GM19324 (cell line): ENCODE data around the gene SLC35B2.
A peak's percentile ranks its signal among the peaks of the same experiment; 100 is the strongest.

Experiments used
- ATAC-seq: cut with Tn5 transposase; IDR thresholded peaks from one replicate; pipeline ENCODE4 v1.9.1; 2021; ENCODE audit warnings: mild to moderate bottlenecking, moderate library complexity; ENCODE audit not compliant: unreplicated experiment, low FRiP score

Gene SLC35B2

GRCh38 chr6:44269178-44269920 lies 12.0 kb upstream of the SLC35B2 start:
- ATAC-seq: no peak

DNA sequence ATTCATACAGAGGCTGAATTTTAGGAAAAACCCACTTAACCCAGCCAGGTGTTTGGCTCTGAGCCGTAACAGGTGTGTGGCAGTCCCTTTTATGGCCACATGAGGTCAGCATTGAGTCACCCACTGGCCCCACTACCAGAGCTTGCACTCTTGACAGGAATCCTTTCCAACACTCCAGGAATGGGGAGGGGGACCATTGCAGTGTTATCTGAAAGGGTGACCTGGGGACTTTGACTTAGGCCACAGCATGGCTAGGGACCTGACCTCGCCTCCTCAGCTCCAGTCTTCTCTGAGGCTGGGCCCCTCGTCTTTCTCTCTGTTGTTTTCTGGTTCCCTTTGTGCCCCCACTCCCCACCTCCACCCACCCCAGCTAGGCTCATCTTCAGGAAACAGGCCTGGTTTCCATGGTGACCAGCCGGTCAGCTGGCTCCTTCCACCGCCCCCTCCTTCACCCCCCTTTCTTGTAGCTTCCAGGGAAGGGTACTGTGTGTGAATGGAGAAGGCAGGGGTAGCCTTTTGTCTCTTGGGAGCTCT lies 10.8 kb upstream of the SLC35B2 start:
- ATAC-seq: no peak

- no peak for ATAC-seq
These were observed 9.9 kb upstream of the SLC35B2 start for GRCh38 chr6:44267252-44267651.

DNA sequence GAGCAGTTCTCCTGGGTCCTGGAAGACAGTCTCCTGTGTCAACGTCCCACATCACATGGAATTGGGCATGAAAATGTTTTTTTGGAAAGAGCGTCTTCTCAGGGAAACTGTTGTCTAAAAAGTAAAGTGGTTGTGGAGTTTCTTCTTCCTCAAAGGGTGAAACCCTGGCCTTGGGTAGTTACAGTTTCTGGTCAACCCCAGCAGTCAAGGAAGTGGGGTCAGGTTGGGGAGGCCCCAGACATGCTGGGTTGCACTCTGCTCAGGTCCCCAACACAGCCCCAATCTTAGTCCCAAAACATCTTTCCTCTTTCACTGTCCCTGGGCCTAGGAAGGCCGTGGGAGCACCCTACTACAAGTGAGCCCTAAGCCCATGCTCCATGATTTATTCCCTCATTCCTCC lies 9.0 kb upstream of the SLC35B2 start:
- no peak for ATAC-seq

GRCh38 chr6:44265722-44266233 lies 8.4 kb upstream of the SLC35B2 start:
- no peak for ATAC-seq

DNA sequence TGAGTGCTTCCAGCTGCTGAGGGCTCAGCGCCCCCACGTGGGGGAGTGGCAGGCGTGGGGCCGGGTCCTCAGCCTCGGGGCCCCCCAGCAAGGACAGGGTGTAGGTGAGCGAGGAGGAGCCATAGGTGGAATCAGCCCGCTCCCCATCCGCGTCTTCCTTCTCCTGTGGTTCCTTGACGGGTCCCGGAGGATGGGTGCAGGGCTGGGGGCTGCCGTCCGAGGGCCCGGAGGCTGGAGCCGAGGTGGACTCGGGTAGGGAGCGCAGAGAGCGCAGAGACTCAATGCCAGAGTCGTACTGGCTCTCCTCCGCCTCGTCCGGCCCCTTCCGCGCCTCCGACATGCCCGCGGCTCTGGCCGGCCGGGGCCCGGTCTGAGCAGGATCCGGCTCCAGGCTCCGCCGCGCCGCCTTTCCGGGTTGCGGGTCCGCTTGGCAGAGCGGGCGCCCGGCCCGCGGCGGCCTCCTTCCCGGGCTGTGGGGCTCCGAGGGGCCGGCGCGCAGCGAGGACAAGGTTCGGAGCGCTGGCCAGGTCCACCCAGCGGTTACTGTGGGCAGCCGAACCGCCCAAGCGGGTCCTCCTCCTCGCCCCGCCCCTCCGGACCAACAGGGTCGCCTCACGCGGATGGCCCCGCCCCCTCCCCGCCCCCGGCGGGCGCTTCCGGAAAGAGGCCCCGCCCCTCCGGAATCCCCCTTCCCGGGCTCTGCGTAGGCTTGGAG lies 7.8 kb upstream of the SLC35B2 start, which contains the start of gene NFKBIE:
Gene NFKBIE, minus strand, starts transcription at position 545 of the 715 bp plus-strand sequence. Its CDS starts 205 bp downstream, at position 340.
- peak; percentile 53 for ATAC-seq

- peak; percentile 43 for ATAC-seq
These were observed 7.1 kb upstream of the SLC35B2 start for GRCh38 chr6:44264154-44265006.

GRCh38 chr6:44263354-44264100 lies 6.2 kb upstream of the SLC35B2 start:
- ATAC-seq: no peak

DNA sequence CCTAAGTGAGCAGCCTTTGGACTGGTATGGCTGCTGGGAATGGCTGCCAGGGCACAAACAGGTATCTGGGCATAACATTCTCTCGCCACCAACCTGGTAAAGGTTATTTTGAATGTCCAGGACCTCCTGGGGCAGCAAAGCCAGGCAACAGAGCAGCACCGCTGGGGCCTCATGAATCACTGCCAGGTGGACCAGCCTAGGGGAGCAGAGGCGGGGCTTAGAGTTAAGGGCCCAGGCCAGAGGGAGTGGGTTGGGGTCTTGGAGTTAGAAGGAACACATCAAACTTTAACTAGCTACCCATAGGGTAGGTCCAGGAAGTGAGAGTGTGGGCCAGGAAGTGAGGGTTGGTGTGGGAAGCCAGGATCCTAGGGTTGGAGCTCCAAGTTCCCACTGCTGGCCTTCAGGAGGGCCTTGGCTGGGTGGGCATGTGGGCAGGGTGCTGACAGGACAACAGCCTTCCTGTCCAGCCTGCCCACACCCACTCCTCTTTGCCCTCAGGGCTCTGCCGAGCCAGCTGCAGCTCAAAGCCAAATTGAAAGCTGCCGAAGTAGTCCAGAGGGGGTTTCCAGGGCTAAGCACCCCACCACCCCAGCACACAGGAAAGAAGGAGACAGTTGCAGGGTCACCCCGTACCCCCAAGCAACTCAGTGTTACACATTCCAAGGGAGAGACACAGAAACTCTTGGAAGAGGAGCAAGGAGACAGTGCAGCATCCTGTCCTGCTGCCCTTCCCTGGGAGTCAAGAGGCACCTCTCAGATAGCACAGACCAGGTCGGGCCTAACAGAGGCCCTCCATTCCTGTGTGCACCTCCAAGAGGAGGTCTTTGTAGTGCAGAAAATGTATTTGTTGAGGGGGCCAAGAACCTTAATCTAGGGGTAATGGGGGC lies 5.4 kb upstream of the SLC35B2 start:
- ATAC-seq: no peak

- ATAC-seq: no peak
These were observed 4.3 kb upstream of the SLC35B2 start for GRCh38 chr6:44261581-44261980.

GRCh38 chr6:44260451-44261297 lies 3.3 kb upstream of the SLC35B2 start:
- no peak for ATAC-seq

DNA sequence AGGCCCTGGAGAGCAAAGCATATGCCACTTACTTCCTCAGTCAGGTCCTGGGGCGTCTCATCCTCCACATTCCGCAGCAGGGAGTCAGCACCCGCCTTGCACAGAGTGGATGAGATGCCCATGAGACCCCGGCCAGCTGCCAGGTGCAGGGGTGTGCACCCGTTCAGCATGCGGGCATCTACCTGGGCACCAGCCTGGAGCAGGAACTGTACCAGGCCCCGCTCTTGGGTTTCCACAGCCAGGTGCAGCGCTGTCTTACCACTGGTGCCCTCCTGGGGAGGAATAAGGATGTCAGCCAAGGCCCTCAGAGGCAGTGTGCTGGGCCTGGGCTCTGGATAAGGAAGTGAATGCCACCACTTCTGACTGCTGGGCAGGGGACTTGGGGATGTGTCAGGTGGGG lies 2.7 kb upstream of the SLC35B2 start:
- no peak for ATAC-seq

DNA sequence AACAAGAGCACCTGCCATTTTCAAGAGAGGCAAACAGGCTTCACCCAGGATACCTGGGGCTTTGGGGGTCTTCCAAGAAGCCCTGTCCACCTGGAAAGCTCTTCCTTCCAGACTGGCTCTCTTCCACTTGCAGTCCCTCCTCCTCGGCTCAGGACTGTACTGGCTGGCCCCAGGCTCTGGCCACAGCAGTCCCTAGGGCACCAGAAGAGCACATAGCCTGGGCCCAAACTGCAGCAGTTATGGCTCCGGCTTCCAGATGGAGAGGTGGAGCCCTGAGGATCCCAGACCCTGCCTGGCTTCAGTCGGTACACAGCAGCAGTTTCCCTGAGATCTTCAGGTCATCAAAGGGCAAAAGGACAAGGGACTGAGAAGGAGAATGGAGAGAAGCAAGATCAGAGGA lies 1.6 kb upstream of the SLC35B2 start:
- no peak for ATAC-seq

- no peak for ATAC-seq
These were observed 1.1 kb upstream of the SLC35B2 start for GRCh38 chr6:44258325-44258863.

DNA sequence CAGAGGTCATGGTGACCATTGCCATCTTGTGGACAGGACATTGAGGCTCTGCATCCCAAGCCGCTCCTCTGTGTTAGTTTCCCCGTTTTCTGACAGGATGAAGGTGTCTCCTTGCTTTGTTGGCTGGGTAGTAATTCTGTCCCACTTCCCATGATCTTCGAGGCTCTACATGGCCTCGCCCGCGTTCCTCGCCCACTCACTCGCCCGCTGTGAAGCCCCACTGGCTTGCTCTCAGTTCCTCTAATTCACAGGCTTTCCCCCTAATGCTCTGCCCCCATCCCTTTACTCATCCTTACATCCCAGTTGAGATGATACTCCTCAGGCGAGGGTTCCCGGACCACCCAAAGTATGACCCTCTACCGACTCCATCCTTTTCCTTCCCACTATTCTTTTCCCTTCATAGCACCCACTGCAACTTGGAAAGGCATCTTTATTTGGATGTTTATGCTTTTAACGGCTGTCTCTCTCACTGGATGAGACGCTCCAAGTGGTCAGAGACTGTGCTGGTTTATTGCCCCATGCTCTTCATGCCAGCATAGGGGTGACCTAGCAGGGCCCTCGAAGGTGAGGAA lies 511 bp upstream of the SLC35B2 start:
- no peak for ATAC-seq

DNA sequence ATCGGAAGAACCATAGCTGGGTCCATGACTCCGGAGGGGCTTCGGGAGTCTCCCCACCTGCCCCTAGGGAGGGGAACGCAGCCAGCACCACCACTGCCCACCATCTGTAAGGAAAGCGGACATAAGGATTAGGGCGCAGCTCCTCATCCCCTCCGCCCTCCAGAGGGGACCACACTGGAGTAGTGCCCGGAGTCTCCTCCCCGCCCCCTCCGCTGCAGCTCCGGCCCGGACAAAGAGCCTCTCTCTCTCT lies 628 bp downstream of the SLC35B2 start:
- ATAC-seq: no peak

GRCh38 chr6:44255871-44256774 lies 1.2 kb downstream of the SLC35B2 start:
- ATAC-seq: no peak
